GM21447 (cell line): ENCODE data around the gene TMEM161A.
"Not testable (repeated sequence)": the region's sequence is repeated elsewhere in the genome, so short reads cannot be mapped to it uniquely, and the experiment has no call there.

ENCODE experiments used
- ATAC-seq: cut with Tn5 transposase; IDR thresholded peaks from one replicate; pipeline ENCODE4 v1.9.1; 2021; ENCODE audit not compliant: unreplicated experiment

TMEM161A gene

DNA sequence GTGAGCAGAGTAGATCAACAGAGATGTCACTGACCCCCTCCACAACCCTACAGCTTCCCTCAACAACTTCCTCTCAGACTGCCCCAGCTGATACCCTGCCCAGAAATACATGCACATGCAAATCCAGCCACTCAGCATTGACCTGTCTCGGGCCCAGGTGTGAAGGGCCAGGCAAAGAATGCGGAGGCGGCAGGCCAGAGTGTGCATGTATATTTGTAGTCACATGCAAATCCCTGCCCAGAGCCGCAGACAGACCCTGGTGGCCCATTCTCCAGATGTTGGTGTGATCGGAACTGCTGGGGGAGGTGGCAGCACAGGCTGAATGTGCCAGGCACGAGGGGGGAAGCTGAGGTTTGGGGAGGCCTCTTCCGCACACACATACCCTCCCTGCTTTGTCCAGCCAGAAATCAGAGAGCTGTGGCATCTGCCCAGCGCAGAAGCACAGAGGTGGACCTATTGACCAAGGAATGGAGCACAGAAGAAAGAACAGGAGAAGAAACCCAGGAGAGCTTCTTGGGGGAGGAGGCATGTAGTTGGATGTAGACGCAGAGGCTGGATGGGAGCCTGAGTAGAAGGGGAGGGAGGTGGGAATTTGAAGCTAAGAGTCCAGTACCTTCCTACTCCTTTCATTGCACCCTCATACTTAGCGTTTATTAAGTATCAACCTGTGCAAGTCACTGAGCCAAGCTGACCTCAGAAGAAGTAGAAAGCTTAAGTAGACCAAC is 17.4 kb upstream of the TMEM161A start:
- peak; percentile 72 for ATAC-seq

DNA sequence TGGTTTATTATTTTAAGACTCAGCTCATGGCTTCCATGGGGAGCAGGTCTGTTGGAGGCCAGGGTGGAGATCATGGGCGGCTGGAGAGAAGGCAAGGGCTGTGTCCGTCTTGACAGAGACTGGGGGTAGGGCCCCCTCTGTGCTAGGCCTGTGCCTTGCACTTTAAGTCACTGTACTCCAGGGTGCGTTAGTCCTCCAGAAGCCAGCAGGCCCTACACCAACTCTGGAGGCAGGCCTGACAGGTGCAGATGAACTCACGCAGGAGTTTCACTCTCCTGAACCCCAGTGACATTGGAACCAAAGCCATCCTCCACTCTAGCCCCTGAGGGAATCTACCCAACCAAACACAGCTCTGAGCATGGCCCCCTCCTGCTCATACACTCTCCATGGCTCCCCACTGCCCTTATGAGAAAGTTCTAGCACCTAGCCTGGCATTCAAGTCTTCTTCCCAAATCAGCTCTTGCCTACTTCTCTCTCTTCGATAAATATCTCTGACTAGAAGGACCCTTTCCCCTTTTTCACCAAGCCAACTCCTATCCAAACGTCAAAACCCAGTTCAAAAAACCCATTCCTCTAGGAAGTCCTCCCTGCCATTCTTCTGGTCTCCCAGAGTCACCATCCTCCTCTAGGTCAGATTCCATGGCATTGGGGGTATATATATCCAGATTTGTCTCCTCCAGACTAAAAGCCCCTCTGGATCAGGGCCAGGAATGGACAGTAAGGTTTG is 16.7 kb upstream of the TMEM161A start:
- no peak for ATAC-seq

DNA sequence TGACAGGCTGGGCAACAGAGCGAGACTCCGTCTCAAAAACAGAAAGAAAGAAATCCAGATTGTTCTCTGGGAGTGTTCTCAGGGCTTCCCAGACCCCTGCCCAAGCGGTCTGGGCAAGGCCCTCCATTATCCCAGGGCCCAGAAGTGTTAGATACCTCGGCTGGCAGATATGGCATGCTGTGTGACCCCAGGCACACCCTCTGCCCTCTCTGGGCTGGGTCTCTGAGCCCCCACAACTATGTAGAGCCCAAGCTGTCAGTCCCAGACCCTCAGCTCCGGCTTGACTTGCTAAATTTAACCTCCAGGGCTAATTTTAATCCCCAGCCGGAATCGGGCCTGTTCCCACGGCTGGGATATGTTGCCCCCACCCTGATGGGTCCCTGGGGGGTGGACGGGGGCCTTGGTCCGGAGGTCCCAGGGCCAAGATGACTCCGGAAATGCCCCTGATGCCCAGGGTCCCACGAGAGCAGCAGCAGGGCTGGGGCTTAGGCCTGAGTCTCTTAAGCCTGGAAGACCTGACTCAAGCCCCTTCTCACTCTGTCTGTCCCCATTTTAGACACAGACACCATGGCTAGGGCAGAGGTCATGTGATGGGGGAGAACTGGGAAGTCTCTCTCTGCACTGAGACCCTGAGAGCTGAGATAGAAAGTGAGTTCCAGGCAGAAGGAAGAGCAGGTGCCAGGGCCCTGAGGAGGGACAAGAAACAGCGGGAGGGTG is 14.5 kb upstream of the TMEM161A start:
- no peak for ATAC-seq

DNA sequence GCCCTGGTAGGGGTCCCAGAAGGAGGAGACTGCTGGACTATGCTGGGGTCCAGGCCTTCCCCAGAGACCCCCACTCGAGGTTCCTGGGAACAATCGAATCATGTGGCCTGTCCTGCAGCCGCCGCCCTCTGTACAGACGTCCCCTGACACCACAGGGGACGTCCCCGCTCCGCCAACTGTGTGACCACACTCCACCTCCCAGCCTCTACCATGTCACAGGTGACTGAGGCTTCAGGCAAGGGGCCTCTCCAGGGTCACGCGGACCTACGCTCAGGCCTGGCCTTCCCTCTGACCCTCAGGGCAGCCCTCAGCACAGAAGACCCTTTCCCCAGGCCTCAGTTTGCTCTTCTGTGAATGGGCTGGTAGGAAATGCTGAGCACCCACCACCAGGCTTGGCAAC is 13.1 kb upstream of the TMEM161A start:
- ATAC-seq: no peak

DNA sequence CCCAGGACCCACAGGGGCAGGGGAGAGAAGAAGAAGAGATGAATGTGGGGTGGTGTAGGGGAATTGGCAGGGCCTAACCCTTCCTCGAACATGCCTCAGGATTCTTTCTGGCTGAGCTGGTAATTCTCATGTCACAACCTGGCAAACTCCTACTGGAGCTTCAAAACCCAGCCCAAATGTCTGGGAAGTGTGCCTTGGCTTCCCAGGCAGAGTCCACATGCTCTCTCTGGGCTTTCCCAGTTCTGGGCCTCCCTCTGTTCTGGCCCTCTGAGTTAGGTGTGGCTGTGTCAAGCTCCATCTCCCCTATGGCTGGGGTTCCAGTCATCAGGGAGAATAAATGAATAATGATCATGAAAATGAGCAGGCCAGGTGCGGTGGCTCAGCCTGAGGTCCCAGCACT is 11.2 kb upstream of the TMEM161A start:
- no peak for ATAC-seq

DNA sequence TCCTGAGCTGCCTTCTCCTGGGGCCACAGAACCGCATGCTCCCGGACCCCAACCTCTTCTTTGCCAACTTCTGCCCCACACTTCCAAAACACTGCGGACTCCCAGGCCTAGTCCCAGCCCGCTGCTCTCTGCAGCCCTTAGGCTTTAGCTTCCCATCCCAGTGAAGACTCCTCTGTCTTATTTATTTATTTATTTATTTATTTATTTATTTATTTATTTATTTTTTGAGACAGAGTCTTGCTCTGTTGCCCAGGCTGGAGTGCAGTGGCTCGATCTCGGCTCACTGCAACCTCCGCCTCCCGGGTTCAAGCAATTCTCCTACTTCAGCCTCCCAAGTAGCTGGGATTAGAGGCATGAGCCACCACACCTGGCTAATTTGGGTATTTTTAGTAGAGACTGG is 10.2 kb upstream of the TMEM161A start:
- ATAC-seq: not testable (repeated sequence)

DNA sequence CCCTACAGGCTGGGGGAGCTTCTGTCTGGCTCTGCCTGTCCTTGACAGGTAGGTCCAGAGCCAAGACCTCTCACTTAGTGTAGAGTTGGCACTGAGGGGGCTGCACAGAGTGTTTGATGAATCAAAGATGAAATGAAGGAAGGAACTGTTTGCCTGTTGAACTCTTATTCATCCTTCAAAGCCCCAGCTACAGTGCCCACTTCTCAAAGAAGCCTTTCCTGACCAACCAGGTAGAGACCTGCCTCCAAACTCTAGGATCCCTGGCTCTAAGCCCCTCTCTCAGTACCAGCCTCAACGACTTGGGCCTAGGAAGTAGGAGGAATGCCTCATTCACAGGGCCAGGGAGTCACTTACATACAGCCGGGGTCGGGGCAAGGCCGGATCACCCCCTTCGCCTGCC is 9.1 kb upstream of the TMEM161A start:
- ATAC-seq: no peak

DNA sequence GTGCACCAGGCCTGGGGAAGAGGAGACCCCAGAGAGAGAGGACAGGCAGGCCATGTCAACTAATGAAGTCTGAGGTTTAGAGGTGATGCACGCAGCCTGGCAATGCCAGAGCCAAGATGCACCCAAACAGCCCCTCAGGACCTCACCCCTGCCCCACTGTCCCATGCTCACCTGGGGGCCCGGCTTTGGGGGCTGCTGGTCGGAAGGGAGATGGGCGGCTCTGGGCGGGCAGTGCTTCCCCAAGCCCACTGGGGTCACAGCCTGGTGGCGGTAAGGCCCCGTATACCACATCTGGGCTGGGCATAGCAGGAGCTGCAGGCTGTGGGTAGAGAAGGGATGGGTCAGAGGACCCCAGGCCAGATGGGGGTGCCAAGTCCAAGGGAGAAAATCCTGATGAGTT is 8.6 kb upstream of the TMEM161A start:
- no peak for ATAC-seq

DNA sequence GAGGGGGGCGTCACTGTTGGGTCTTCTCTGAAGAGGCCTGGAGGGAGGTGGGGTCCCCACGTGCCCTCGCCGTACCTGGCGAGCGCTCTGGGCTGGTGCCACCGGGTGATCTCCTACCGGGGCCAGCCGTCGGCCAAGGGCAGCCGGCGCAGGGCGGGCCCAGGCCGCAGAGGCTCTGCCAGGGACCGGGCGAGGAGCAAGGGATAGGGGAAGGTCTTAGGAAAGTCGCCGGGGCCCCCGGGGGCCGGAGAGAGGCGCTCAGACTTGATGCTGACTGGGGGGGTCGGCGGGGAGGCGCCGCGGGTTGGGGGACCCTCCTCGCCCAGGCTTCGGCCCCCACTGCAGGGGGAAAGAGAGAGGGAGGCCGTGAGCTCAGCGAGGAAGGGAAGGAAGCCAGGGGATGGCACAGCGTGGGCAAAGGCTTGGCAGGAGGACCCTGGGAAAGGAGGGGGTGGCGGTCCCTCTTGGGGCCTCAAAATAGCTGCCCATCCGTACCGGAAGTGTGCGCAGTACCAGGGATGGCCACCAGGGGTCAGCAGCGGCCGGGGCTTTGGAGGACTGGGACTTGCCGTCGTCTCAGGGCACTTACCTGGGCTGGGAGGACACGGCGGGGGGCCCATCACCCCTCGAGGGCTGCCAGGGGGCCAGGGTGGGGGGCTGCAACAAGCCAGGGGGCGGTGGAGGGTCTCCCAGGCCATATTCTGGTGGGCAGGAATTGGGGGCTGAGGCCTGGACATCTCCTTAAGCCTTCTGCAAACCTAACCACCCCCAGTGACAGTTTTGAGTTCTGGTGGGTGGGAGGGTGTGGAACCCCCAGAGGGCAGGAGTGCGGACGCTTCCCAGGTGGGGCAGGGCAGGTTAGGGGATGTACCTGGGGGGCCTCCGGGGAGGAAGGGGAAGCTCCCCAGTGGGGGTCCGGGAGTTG is 7.7 kb upstream of the TMEM161A start:
- ATAC-seq: no peak

DNA sequence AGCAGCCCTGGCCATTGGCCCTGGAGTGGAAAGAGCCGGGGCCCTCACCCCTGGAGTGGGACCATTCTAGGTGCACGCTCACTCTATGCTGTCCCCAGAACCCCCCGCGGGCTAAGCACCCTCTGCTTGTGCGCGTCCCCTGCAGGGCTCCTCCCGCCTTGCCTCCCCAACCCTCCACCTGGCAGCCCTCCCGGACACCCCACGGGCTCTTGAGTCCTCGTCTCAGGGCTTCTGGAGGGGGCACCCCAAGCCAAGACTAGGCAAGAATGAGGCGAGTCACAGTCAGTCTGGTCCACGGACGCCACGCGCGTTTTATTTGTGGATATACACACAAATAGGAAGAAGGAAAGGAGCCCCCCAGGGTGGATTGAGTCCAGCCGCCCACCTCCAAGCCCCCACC is 7.0 kb upstream of the TMEM161A start:
- no peak for ATAC-seq

DNA sequence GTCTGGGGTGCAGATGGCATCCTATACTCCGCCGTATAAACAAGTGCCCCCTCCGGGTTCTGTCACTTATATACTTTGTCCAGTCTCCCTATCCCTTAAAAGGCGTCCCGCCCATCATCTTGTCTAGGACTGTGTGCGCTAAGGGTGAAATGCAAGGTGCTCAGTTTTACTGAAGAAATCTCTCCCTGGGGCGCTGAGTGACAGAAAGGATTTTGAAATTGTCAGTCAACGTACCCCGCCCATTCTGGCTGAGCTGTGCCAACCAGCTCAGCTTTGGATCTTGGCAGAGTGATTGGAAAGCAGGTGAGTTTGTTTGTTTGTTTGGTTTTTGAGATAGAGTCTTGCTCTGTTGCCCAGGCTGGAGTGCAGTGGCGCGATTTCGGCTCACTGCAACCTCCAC is 4.1 kb upstream of the TMEM161A start:
- no peak for ATAC-seq

DNA sequence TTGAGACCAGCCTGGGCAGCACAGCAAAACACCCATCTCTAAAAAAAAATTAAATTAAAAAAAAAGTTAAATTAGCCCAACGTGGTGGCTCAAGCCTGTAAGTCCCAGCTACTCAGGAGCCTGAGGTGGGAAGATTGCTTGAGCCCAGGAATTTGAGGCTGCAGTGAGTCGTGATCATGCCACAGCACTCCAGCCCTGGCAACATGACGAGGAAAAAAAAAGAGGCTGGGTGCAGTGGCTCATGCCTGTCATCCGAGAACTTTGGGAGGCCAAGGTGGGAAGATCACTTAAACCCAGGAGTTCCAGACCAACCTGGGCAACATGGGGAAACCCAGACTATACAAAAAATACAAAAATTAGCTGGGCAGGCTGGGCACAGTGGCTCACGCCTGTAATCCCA is 2.2 kb upstream of the TMEM161A start:
- ATAC-seq: no peak

DNA sequence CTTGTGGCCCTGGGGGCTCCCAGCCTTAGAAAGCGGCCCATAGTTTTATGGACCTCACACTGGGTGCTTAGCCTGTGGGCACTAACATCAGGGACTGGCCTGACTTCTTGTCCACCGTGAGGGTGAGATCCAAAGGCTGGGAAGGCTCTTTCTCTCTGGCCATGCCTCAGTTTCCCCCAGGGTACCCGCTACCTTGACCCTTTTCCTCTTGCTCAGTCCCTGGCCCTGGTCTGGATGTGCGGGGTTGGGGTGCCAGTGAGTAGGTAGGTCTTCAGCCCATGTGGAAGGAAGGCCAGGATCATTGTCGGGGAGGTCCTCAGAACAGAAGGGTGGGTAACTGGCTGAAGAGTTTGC is 1.6 kb upstream of the TMEM161A start:
- no peak for ATAC-seq

DNA sequence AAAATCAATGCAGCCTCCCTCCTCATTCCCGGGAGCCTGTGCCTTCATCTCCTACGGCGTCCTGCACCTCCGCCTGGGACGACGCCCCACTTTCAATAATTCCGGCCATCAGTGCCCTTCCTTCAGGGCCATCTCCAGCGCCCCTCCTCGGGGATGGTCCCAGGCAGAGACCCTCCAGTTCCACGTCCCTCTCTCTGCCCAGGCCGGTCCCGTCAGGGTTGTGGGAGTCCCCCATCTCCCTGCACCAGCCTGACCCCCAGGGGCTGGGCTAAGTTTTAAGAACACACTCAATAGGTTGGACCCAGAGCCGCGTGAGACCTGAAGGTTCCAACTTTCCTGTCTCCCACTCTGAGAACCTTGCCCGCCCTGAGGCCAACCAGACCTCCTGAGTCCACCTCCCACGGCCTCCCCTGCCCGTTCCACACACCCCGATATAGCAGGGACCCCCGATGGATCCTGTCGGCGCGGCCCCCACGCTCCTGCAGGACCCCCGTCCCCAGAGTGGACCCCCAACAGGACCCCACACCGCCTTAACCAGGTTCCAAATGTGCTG is 646 bp downstream of the TMEM161A start:
- no peak for ATAC-seq

DNA sequence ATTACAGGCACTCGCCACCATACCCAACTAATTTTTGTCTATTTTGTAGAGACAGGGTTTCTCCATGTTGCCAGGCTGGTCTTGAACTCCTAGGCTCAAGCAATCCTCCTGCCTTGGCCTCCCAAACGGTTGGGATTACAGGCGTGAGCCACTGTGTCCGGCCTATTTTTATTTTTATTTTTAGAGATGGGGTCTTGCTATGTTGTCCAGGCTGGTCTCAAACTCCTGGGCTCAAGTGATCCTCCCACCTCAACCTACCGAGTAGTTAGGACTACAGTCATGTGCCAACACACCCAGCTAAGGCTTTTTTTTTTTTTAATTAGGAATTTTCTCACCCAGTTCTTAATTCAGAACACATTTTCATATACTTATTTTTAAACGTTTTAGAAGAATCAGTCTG is 2.6 kb downstream of the TMEM161A start:
- ATAC-seq: not testable (repeated sequence)

DNA sequence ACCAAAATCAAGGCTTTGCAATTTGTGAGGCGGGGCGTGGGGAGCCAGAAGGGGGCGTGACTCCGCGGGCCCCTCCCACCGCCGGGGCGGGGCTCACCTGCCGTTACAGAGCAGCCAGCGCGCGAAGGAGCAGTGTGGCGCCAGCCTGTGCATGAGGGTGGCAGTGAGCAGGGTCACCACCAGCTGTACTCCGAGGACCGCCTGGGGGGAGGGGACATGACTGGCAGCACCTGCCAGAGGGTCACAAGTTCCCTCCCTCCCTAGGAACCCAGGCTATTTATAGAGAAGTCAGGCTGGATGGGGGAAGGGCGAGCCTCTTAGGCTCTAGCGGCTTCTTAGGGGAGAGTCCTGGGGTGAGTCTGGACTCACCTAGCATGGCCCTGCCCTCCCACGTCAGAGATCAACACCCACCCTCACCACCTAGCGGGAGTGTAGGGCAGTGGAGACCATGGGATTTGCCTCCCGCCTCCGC is 3.6 kb downstream of the TMEM161A start:
- ATAC-seq: no peak

DNA sequence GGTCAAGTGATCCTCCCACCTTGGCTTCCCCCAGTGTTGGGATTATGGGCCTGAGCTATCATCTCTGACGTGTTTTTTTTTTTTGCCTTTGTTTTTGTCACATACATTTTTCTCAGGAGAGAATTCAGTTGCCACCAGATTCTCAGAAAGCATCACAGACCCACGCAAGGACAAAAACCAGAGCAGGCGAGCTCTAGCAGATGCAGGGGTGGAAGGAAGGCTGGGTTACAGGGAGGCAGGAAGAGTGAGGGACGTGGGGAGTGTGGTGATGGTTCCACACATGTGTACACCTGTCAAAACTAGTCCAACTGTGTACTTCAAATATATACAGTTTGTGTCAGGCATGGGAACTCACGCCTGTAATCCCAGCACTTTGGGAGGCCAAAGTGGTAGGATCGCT is 4.3 kb downstream of the TMEM161A start:
- no peak for ATAC-seq

DNA sequence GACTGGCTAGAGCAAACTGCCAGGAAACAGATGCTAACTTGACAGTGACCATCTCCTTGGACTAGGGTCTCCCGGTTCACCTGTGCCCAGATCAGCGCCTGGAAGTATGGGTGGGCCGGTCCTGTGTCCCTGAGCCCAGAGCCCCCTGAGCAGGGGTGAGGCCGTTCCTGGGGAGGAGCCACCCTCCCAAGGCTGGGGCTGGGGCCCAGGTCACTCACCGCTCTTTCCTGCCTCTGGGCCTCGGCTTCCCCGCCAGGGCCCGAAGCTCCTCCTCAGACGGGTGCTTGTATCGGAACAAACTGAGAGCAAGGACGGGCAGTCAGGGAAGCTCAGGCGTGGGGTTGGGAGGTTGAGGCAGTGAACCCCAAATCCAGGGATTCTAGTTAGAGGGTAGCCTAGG is 5.4 kb downstream of the TMEM161A start:
- ATAC-seq: no peak

DNA sequence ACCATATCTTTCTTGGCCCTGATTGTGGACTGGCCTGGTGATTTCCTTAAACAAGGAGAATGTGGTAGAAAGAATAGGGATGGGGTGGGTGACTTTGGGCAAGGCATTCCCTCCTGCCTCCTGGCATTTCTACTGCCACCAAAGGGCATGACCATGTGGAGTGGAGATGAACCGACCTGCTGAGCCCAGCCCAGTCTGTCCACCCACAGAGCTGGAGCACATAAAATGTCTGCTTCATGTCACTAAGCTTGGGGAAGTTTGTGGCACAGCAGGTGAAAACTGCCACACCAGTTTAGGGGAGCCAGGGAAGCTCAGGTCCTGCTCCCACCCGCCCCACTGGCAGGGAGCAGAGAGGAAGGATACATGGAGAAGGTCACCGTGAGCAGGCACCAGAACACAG is 6.3 kb downstream of the TMEM161A start:
- no peak for ATAC-seq

DNA sequence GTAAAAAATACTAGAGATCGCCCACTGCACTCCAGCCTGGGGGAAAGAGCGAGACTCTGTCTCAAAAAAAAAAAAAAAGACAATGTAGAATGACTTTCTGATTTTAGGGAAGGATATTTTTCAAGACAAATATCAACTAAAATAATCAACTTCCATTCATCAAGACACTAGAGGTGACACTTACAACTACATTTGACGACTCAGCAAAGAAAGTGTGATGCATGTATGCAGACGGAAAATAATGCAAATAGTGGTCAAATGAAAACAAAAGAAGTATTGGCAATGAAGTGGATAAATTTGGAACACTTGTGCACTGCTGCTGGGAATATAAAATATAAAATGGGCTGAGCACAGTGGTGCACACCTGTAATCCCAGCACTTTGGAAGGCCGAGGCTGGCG is 12.2 kb downstream of the TMEM161A start:
- no peak for ATAC-seq

DNA sequence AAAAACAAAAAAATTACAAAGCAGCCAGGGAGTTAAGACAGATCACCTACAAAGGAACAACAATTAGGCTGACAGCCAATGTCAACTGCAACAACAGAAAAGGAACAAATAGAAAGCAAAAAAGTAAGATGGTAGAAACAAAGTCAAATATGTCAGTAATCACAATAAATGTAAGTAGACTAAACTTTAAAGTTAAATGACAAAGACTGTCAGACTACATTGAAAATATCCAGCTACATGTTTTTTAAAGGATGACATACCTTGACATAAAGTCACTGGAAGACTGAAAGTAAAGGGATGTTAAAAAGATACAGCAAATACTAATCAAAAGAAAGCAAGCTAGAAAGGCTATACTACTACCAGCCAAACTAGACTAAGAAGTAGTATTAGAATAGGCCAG is 14.9 kb downstream of the TMEM161A start:
- ATAC-seq: no peak
